ENCODE data around the gene EIF3L. TPM values are rescaled to one million over a fixed set of nuclear protein-coding genes. Genes with fewer than 3 reads are reported as not detected.

The EIF3L gene
- total RNA-seq, 1 experiment from 2014 or later, result 739 TPM

GRCh38 chr22:37850801-37851200 is 1.6 kb downstream of the EIF3L start:
- no peak overlapping the region for H4K91ac ChIP-seq (ENCODE audit: insufficient read length, low read depth, low read length)
- H2AK5ac ChIP-seq (ENCODE audit: insufficient read length, low read length), result no peak overlapping the region
- Mint-ChIP-seq H3K36me3 (ENCODE audit: insufficient read depth in 1 of 3, low read depth in 3 of 3) (peaks cover 54 to 61% (median 54%) of the 10 kb centered on the region in 3 experiments), H3K4me1 (peaks cover 11 to 25% of the 10 kb centered on the region in 2 experiments), H3K9me3 (no peaks in the 10 kb centered on the region), H3K27me3 (ENCODE audit: low read depth) (no peaks in the 10 kb centered on the region; the same call in 1 of the 2 replicates), H3K27ac (no peak overlapping the region), H3K4me3 (peak overlapping the region; percentile 91 to 93)
- no peak overlapping the region for H2BK120ac ChIP-seq (ENCODE audit: low read depth, low read length, poor library complexity, severe bottlenecking)
- H3K56ac ChIP-seq (ENCODE audit: insufficient read length, low read depth, low read length), result no peak overlapping the region
- no peak overlapping the region for H2BK20ac ChIP-seq (ENCODE audit: low read depth, low read length, poor library complexity, severe bottlenecking)
- H3K79me2 ChIP-seq (ENCODE audit: insufficient read depth, low read length), result peaks cover 10% of the 10 kb centered on the region
- H4K8ac ChIP-seq (replicated peaks; ENCODE audit: insufficient read length, low read depth, low read length), result no peak overlapping the region
- no peak overlapping the region for H3K4ac ChIP-seq (ENCODE audit: low read depth, low read length)
- H3K23me2 ChIP-seq (ENCODE audit: insufficient read length, low read depth, low read length, poor library complexity, severe bottlenecking), result peaks cover 6% of the 10 kb centered on the region
- H3K79me1 ChIP-seq (ENCODE audit: insufficient read depth, low read depth, low read length, poor library complexity, severe bottlenecking), result peaks cover 18% of the 10 kb centered on the region
- no peak overlapping the region for H2BK15ac ChIP-seq (ENCODE audit: low read depth, low read length)
- H3K23ac ChIP-seq (ENCODE audit: insufficient read length, low read depth, low read length), result no peak overlapping the region
- H3T11ph ChIP-seq (ENCODE audit: low read length), result no peak overlapping the region
- no peak overlapping the region for H3K4me2 ChIP-seq (ENCODE audit: insufficient read depth, insufficient read length, low read length)
- DNase-seq, result no peak
- H3K18ac ChIP-seq (ENCODE audit: insufficient read length, low read depth, low read length), result no peak overlapping the region
- H3K9me3 ChIP-seq (ENCODE audit: control insufficient read depth, low read depth, low read length), result no peaks in the 10 kb centered on the region
- no peak overlapping the region for H3K27ac ChIP-seq (ENCODE audit: insufficient read length, low read depth, low read length)
- TF ChIP-seq, protein P1, sequence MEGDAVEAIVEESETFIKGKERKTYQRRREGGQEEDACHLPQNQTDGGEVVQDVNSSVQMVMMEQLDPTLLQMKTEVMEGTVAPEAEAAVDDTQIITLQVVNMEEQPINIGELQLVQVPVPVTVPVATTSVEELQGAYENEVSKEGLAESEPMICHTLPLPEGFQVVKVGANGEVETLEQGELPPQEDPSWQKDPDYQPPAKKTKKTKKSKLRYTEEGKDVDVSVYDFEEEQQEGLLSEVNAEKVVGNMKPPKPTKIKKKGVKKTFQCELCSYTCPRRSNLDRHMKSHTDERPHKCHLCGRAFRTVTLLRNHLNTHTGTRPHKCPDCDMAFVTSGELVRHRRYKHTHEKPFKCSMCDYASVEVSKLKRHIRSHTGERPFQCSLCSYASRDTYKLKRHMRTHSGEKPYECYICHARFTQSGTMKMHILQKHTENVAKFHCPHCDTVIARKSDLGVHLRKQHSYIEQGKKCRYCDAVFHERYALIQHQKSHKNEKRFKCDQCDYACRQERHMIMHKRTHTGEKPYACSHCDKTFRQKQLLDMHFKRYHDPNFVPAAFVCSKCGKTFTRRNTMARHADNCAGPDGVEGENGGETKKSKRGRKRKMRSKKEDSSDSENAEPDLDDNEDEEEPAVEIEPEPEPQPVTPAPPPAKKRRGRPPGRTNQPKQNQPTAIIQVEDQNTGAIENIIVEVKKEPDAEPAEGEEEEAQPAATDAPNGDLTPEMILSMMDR (conservative IDR thresholded peaks at IDR 0.05), result no peak
- H2AFZ ChIP-seq (ENCODE audit: low read length), result no peak overlapping the region
- H2BK12ac ChIP-seq (ENCODE audit: insufficient read length, low read depth, low read length), result no peak overlapping the region
- no peak overlapping the region for H3K14ac ChIP-seq (ENCODE audit: insufficient read depth, low read length)
- H3K4me1 ChIP-seq (ENCODE audit: insufficient read depth, low read length), result no peaks in the 10 kb centered on the region
- H3K9ac ChIP-seq (ENCODE audit: extremely low read depth, insufficient read length, low read length), result peak overlapping the region; percentile 25
- no peaks in the 10 kb centered on the region for H4K20me1 ChIP-seq (ENCODE audit: control insufficient read depth, insufficient read depth, insufficient read length)
- no peak overlapping the region for H4K5ac ChIP-seq (ENCODE audit: insufficient read length, low read depth, low read length)
- no CpG with 5 or more reads among the region's 4 CpGs for WGBS (ENCODE audit: extremely low coverage, insufficient read length, low lambda C conversion rate)
- H3K27me3 ChIP-seq (ENCODE audit: insufficient read depth, low read length), result 0 out of 2 replicates have a peak, but pooled peaks cover 2% of the 10 kb centered on the region
- no peak overlapping the region for H2BK5ac ChIP-seq (ENCODE audit: insufficient read length, low read length)

Measured in H9 (cell line).